Spleen (tissue), 11 donors: ENCODE data around the gene ZCWPW1. TPM values are rescaled to one million over a fixed set of nuclear protein-coding genes. Genes with fewer than 3 reads are reported as not detected.
A peak's percentile ranks its signal among the peaks of the same experiment; 100 is the strongest.
"Not testable (repeated sequence)": the region's sequence is repeated elsewhere in the genome, so short reads cannot be mapped to it uniquely, and the experiment has no call there.

Experiments
- DNase-seq: peaks from one replicate; pipeline ENCODE4 v3.0.0-alpha.2; 2020
- H3K27ac ChIP-seq, 8 donors: fragments of 200-600 bp; sonication (generic) in 7 of 8; 1 replicate in 4 of 8; 2 replicates in 4 of 8; pipeline versions ENCODE4 v1.5.0 to v1.8.0; 2016 to 2021; ENCODE audit warnings: inconsistent platforms in 4 of 8, mild to moderate bottlenecking in 4 of 8, moderate library complexity in 1 of 8
- H3K27me3 ChIP-seq, 7 donors: fragments of 200-600 bp; sonication (generic) in 6 of 7; replicated peaks in 1 of 7; 1 replicate in 4 of 7; 2 replicates in 3 of 7; pipeline versions ENCODE4 v1.5.0 to v1.8.0; 2016 to 2021; ENCODE audit warnings: inconsistent platforms in 3 of 7, mild to moderate bottlenecking in 1 of 7
- H3K36me3 ChIP-seq, 6 donors: fragments of 200-600 bp; sonication (generic) in 5 of 6; 1 replicate in 4 of 6; 2 replicates in 2 of 6; pipeline versions ENCODE4 v1.5.0 to v1.8.0; 2016 to 2021; ENCODE audit warnings: inconsistent platforms in 2 of 6
- H3K4me1 ChIP-seq, 6 donors: fragments of 200-600 bp; sonication (generic) in 5 of 6; 1 replicate in 3 of 6; 2 replicates in 3 of 6; pipeline versions ENCODE4 v1.5.0 to v1.8.0; 2016 to 2021; ENCODE audit warnings: inconsistent platforms in 3 of 6
- H3K4me3 ChIP-seq, 8 donors: fragments of 200-600 bp; sonication (generic) in 7 of 8; 1 replicate in 4 of 8; 2 replicates in 4 of 8; pipeline versions ENCODE4 v1.5.0 to v1.8.0; 2016 to 2021; ENCODE audit warnings: inconsistent platforms in 4 of 8, mild to moderate bottlenecking in 4 of 8, moderate library complexity in 2 of 8
- H3K9me3 ChIP-seq, 8 donors: fragments of 200-600 bp; sonication (generic) in 7 of 8; 1 replicate in 4 of 8; 2 replicates in 4 of 8; pipeline versions ENCODE4 v1.5.0 to v1.8.0; 2016 to 2021; ENCODE audit warnings: inconsistent platforms in 4 of 8
- CTCF ChIP-seq, 11 experiments: fragments of 200-600 bp in 7 of 11; fragments of 450-650 bp in 4 of 11; sonication (generic) in 4 of 11; IDR thresholded peaks in 8 of 11; conservative IDR thresholded peaks in 3 of 11; 1 replicate in 7 of 11; 2 replicates in 4 of 11; pipeline versions ENCODE4 v1.4.0 to v1.8.0; 2016 to 2021; ENCODE audit warnings: antibody characterized with exemption in 11 of 11, inconsistent platforms in 4 of 11, mild to moderate bottlenecking in 1 of 11
- POLR2A ChIP-seq, 3 donors: fragments of 450-650 bp; IDR thresholded peaks; one replicate each; pipeline ENCODE4 v1.5.1; 2017; ENCODE audit warnings: antibody characterized with exemption in 3 of 3, mild to moderate bottlenecking in 1 of 3
- POLR2AphosphoS5 ChIP-seq, 3 donors: sonication (generic); formaldehyde crosslinking; IDR thresholded peaks; one replicate each; pipeline ENCODE4 v1.5.1; 2017; ENCODE audit warnings: antibody characterized with exemption in 3 of 3
- WGBS, 5 donors: extraction: QIAGEN DNeasy Blood & Tissue Kit in 3 of 5; methylation state at CpG; one replicate each; pipeline versions ENCODE4 v1.1.5 to v1.1.7; 2013 to 2018; 5-methylcytosine and 5-hydroxymethylcytosine counted together
- intact Hi-C: fragments of 100-400 bp; cut with DNase I; formaldehyde crosslinking; loops from one replicate; pipeline ENCODE4 v1.15.0; 2023; ENCODE audit warnings: low total_unique reads
- polyA plus RNA-seq, 3 donors: library from polyadenylated mRNA; stranded (reverse); fragments of 200-250 nt; gene quantifications; one replicate each; pipeline ENCODE4 v1.2.1, GENCODE V29; 2013
- total RNA-seq, 7 donors: library from RNA; depleted of rRNA in 3 of 7; stranded (reverse); fragments of >200 nt in 3 of 7; fragmentation: NEBNext Ultra II Directional in 4 of 7; extraction: Animal tissue kit (Norgen Biotek cat#: 25700) in 4 of 7; gene quantifications; one replicate each; pipeline versions ENCODE4 v1.1.0 to v1.2.1, GENCODE V29; 2016 to 2021
- donor health status: healthy with polysubstance abuse.
- donor health status: DM: no; HTN: no; CAD: no; lungs with moderate emphysema.
- donor health status: DM: no; HTN: no; CAD: no.
- donor health status: Bipolar disorder and iron deficiency.
- donor health status: healthy.
- donor health status: DM: no; HTN: no; CAD: no.
- donor health status: DM: yes; HTN: yes; CAD: no.

Gene ZCWPW1
- total and polyA plus RNA-seq, 10 donors = 4.5 to 42.6 (median 6.6) TPM

GRCh38 chr7:100378114-100378755, 50.3 kb downstream of the ZCWPW1 start:
- no peak for DNase-seq
- peaks cover 0 to 95% (median 37%) of the 10 kb centered on the region in 6 donors for H3K4me1 ChIP-seq
- 82 to 93% (median 88%) methylated on average over 4 of the region's 4 CpGs for WGBS, 5 donors
- H3K4me3 ChIP-seq = no peak overlapping the region
- H3K27ac ChIP-seq = peak overlapping the region in 4 of 8 donors; percentile 73 to 86 (median 81)
- no peaks in the 10 kb centered on the region for H3K27me3 ChIP-seq
- peaks cover 0 to 12% (median 0%) of the 10 kb centered on the region in 6 donors for H3K36me3 ChIP-seq
- H3K9me3 ChIP-seq = no peaks in the 10 kb centered on the region
- TF ChIP-seq POLR2AphosphoS5 (IDR thresholded peaks at IDR 0.05) = no peak
- no peak for TF ChIP-seq POLR2A (IDR thresholded peaks at IDR 0.05)
- intact Hi-C loops = no loop called here

GRCh38 chr7:100376066-100376465, 52.4 kb downstream of the ZCWPW1 start:
- Histone ChIP-seq H3K4me3 (peak overlapping the region in 1 of 8 donors; percentile 63), H3K27me3 (no peaks in the 10 kb centered on the region), H3K36me3 (peaks cover 0 to 12% (median 0%) of the 10 kb centered on the region in 6 donors), H3K9me3 (no peaks in the 10 kb centered on the region), H3K4me1 (peaks cover 0 to 98% (median 51%) of the 10 kb centered on the region in 6 donors), H3K27ac (peak overlapping the region in 1 of 8 donors; percentile 97)
- DNase-seq = no peak
- 86 to 93% (median 89%) methylated on average over 3 of the region's 3 CpGs for WGBS, 5 donors
- intact Hi-C loops = no loop called here
- TF ChIP-seq POLR2AphosphoS5 (IDR thresholded peaks at IDR 0.05) = no peak
- no peak for TF ChIP-seq POLR2A (IDR thresholded peaks at IDR 0.05)
- TF ChIP-seq CTCF (IDR thresholded peaks at IDR 0.05 in 8 of 11, conservative IDR thresholded peaks at IDR 0.05 in 3 of 11) = no peak

- no peaks in the 10 kb centered on the region for H3K9me3 ChIP-seq
- peak; percentile 69 for DNase-seq
- H3K36me3 ChIP-seq = peaks cover 0 to 12% (median 0%) of the 10 kb centered on the region in 6 donors
- H3K27me3 ChIP-seq = no peaks in the 10 kb centered on the region
- TF ChIP-seq CTCF (IDR thresholded peaks at IDR 0.05 in 8 of 11, conservative IDR thresholded peaks at IDR 0.05 in 3 of 11) (no peak), POLR2AphosphoS5 (IDR thresholded peaks at IDR 0.05) (no peak), POLR2A (IDR thresholded peaks at IDR 0.05) (no peak)
- peak overlapping the region in 4 of 8 donors; percentile 80 to 97 (median 95) for H3K27ac ChIP-seq
- peak overlapping the region in 6 of 8 donors; percentile 8 to 63 (median 32) for H3K4me3 ChIP-seq
- H3K4me1 ChIP-seq = peaks cover 0 to 99% (median 53%) of the 10 kb centered on the region in 6 donors
- 60 to 67% (median 64%) methylated on average over 5 of the region's 5 CpGs for WGBS, 5 donors
- intact Hi-C loops = no loop called here
Measured at GRCh38 chr7:100374601-100375000, 53.9 kb downstream of the ZCWPW1 start.

- H3K27me3 ChIP-seq, H3K9me3 ChIP-seq, intact Hi-C loops: not testable (repeated sequence)
- peak; percentile 69 for DNase-seq
- 60 to 77% (median 71%) methylated on average over 13 to 15 of the region's 15 CpGs for WGBS, 5 donors
- peak in 1 of 11 experiments; percentile 11 for TF ChIP-seq CTCF (IDR thresholded peaks at IDR 0.05 in 8 of 11, conservative IDR thresholded peaks at IDR 0.05 in 3 of 11)
- peak overlapping the region in 6 of 8 donors; percentile 7 to 63 (median 32) for H3K4me3 ChIP-seq
- H3K27ac ChIP-seq = peak overlapping the region; percentile 7 to 97 (median 80)
- peaks cover 0 to 12% (median 0%) of the 10 kb centered on the region in 6 donors for H3K36me3 ChIP-seq
- peaks cover 0 to 99% (median 57%) of the 10 kb centered on the region in 6 donors for H3K4me1 ChIP-seq
Measured at GRCh38 chr7:100373870-100374598, 54.5 kb downstream of the ZCWPW1 start.
